ENCODE results near the gene TTLL3.

DNA sequence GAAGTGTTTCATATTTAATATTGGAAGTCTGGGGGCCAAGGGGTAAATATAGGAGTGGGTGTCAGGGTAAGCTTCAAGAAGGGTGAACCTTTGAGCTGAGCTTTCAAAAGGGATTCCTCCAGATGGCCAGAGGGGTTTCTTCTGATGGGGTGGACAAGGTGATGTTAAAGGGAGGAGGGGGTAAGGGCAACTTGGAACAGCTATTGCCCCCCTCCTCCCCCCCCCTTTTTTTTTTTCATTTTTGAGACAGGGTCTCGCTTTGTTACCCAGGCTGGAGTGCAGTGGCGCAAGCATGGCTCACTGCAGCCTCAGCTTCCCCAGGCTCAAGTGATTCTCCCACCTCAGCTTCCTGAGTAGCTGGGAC, 2.1 kb upstream of the TTLL3 start:
- TF ChIP-seq CTCF (conservative IDR thresholded peaks at IDR 0.05; ENCODE audit: low read depth, low read length): no peak
- TF ChIP-seq RAD21 (IDR thresholded peaks at IDR 0.05; ENCODE audit: low read length): no peak
- TF ChIP-seq FOS (IDR thresholded peaks at IDR 0.05; ENCODE audit: low read depth, low read length): no peak
- no peak for TF ChIP-seq MAZ (IDR thresholded peaks at IDR 0.05; ENCODE audit: borderline replicate concordance, low read depth, low read length)
- TF ChIP-seq POLR2A (IDR thresholded peaks at IDR 0.05; ENCODE audit: low read depth, low read length): no peak
- TF ChIP-seq, protein P1, sequence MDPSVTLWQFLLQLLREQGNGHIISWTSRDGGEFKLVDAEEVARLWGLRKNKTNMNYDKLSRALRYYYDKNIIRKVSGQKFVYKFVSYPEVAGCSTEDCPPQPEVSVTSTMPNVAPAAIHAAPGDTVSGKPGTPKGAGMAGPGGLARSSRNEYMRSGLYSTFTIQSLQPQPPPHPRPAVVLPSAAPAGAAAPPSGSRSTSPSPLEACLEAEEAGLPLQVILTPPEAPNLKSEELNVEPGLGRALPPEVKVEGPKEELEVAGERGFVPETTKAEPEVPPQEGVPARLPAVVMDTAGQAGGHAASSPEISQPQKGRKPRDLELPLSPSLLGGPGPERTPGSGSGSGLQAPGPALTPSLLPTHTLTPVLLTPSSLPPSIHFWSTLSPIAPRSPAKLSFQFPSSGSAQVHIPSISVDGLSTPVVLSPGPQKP (IDR thresholded peaks at IDR 0.05; ENCODE audit: borderline replicate concordance, low read depth, low read length): no peak
- TF ChIP-seq MAFK (IDR thresholded peaks at IDR 0.05; ENCODE audit: low read depth, low read length): no peak
